HL-60/S4 (cell line): Measurements from ENCODE around the gene CEBPZ.
"Not testable (repeated sequence)": the region's sequence is repeated elsewhere in the genome, so short reads cannot be mapped to it uniquely, and the experiment has no call there.

Source experiments
- in situ Hi-C: fragments of 300-500 bp; cut with MboI; formaldehyde crosslinking; loops from 2 replicates; pipeline ENCODE4 v1.14.3; 2022; ENCODE audit warnings: low sequenced_read_pairs

Gene CEBPZ

DNA sequence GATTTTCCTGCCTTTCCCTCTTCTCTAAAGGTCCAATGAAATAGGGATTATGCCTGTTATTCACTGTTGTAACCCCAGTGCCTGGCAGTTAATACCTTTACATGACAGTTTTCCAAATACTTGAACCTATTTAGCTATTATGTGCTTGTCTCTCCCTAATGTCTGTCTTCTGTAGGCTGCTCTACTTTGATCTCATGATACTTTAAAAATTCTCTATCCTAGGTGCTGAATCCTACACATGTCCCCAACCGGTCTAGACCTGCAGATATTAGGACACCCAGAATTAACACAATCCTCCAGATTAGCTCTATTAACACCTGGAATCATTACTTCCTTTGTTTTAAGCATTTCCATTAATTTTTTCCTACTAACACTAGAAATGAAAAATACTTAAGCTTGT lies 7.3 kb downstream of the CEBPZ start:
- in situ Hi-C loops = no loop called here

DNA sequence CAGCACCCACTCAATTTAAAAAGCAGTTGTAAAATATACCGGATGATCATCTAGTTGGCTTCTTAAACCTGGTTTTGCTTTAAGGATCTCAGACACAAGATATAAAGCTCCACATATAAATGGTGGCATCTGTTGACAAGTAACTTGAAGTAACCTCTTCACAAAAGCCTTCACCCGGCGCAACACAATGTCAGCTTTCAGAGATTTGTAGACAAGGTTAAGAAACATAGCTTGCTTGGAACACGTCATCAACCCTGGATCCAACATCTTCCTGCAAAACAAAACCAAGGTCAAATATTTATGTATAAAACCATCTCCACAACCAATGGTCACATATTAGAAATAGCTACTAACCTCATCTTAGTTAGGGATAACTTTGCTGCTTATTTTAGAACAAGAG lies 8.3 kb downstream of the CEBPZ start:
- in situ Hi-C loops = no loop called here

DNA sequence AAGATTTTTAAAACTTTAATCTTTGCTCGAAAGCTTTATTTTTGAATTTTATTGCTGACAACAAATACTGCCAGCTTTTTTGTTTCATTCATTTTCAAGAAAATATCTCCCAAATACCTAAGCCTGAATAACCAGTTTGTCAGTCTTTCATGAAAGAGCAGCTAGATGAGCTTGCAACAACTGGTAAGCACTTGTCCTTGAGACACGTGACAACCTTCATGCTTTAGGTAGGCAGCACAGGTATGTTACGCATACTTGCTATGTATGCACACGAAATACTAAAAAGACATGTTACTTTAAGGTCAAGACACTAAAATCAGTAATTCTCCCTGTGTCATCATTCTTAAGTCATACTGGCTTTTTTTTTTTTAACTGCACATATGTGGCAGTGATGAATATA lies 12.3 kb downstream of the CEBPZ start:
- in situ Hi-C loops = no loop called here

DNA sequence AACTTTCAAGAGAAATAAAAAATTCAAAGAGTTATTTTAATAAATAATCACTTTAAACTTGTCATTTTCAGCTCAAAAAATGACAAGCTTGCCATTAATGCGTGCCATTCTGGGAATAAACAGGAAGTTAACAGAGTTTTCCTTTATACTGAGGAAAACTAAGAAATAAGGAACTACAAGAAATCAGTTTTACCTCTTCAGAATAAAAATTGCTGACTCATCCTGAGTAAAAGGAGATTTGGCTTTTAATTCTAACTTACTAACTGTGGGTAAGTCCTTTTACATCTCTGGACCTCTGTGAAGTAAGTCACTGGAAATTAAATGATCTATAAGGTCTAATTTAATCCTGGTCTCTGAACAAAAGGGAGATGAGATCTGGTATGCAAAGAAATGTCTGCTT lies 16.1 kb downstream of the CEBPZ start:
- in situ Hi-C loops = no loop called here

DNA sequence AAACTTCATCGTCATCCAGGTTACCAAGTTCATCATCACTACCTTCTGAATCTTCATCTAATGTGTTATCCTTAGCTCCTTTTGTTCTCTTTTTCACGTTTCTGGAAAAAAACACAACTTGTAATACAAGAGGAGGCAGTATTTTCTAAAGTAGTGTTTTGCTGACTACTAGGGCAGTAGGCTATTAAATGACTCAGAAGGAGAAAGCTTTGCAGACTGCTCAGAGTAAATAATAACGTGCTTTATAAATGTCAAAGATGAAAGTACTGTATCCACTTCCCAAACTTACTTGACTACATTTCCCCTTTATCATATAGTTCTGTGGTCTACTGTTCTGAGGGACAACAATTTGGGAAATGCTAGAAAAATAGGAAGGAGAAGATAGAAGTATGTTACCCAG lies 19.5 kb downstream of the CEBPZ start:
- in situ Hi-C loops = no loop called here

DNA sequence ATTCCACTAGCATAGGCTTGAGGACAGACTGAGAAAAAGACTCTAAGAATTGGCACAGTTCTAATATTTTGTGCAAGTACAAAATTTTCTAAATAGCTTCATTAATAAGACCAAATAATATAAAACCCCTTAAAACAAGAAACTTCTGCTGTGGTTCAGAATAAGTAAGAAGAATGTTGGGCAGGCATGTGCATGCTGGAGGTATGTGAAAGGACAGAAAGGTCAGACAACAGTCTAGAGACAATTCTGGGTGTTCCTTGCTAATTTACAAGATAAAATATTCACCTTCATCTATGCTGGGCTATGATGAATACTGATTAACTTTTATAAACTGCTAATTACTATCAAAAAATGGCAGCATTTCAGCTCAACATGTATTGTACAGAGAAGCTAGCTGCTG lies 20.2 kb downstream of the CEBPZ start:
- in situ Hi-C loops = no loop called here

DNA sequence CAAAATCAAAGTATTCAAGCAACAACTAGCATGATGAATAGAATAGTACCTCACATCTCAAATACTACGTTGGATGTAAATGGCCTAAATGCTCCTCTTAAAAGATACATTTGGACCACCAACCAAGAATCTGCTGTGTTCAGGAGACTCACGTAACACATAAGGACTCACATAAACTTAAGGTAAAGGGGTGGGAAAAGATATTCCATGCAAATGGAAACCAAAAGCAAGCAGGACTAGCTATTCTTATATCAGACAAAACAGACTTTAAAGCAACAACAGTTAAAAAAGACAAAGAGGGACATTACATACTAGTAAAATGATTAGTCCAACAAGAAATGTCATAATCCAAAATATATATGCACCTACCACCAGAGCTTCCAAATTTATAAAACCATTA lies 24.6 kb downstream of the CEBPZ start:
- in situ Hi-C loops = not testable (repeated sequence)

DNA sequence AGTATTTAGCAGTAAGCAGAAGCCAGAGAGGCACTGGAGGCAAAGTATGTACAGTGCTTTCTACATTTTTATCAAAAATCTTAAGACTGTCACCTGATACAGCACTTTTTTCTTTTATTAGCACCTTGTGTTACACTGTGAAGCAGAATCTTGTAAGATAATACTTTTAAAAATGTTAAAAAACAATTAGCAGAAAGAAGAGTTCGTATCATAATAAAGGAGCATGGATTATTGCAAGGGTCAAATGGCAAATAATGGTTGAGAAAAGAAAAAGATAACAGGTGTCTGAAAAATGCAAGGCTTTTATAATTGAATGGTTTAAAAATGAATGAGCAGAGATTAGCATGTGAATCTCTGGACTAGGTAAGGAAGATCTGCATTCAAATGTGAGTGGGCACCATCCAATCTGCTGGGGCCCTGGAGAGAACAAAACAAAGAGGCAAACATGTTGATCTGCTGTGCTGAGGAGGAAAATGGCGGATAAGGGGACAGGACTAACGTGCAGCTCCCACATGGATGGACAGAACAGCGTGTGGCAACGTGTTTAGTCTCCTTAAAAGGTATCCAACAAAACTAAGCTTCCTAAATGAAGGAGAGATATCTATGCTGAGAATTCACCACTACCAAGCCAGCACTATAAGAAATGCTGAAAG lies 25.6 kb downstream of the CEBPZ start:
- in situ Hi-C loops = no loop called here

DNA sequence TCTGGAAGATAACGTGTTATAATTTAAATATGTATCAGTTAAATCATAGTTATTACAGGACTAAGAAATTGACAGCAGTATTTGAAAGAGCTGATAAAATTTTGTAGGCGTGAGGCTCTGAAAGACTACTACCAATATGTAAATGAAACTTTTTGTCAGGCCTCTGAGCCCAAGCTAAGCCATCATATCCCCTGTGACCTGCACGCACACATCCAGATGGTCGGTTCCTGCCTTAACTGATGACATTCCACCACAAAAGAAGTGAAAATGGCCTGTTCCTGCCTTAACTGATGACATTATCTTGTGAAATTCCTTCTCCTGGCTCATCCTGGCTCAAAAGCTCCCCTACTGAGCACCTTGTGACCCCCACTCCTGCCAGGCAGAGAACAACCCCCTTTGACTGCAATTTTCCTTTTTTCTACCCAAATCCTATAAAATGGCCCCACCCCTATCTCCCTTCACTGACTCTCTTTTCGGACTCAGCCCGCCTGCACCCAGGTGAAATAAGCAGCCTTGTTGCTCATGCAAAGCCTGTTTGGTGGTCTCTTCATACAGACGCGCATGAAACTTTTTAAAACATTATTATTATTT lies 26.2 kb downstream of the CEBPZ start:
- in situ Hi-C loops = not testable (repeated sequence)

DNA sequence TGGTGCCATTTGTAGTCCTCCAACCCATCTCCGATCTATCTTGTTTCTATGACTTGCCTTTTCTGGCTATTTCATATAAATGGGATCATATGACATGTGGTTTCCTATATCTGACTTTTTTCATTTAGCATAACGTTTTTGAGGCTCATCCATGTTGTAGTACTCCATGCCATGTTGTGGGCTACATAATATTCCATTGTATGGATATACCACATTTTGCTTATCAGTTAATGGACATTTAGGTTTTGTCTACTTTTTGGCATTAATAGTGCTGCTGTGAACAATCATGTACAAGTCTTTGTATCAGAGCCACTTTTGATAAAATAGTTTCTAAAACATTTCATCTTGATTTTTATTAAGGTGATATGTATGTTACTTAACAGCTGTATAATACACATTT lies 27.7 kb downstream of the CEBPZ start:
- in situ Hi-C loops = no loop called here

DNA sequence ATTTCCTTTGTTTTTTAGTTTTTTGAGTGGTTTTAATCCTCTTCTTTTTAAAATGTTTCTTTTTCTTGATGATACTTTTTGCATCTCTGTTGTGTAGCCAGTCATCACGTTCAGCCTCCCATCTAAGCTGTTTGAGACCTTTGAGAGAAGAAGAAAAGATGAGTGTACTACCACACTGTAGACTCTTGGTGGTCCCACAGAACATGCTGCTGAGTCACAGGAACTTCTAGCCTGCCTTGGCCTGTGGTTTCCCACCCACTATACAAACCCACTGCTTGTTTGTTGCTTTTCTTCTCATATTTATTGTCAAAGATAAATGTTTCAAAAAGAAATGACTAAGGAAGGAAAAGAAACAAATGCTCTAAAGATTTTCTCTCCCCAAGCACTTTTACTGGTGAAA lies 29.6 kb downstream of the CEBPZ start:
- in situ Hi-C loops = no loop called here

DNA sequence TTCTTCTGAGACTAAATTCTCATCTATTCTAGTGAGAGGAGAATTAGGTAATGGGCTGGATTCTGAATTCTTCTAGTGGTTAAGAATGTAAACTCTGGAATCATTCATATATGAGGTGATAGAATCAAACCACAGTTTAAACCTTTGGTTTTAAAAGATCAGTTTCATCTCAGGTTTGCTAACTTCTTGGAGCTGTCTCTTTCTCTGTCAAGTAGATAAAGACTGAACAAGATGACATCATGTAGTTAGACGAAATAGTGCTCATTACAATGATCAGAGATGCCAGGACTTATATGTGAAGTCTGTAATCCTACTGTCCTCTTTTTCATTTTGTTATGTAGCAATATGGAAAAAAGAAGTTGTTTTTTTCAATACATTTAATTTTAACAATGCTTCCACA lies 30.2 kb downstream of the CEBPZ start:
- in situ Hi-C loops = no loop called here

DNA sequence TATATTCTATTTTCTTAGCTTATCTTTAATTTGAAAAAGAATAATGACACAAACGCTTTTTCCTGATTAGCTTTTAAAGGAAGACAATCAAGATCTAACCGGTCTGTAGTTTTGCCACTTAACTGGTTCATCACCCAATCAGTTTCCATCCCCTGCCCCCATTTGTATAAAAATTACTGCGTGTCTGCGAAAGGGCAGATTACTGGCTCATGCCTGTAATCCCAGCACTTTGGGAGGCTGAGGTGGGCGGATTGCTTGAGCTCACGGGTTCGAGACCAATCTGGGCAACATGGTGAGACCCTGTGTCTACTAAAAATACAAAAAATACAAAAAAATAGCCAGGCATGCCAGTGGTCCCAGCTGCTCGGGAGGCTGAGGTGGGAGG lies 32.7 kb downstream of the CEBPZ start:
- in situ Hi-C loops = no loop called here

DNA sequence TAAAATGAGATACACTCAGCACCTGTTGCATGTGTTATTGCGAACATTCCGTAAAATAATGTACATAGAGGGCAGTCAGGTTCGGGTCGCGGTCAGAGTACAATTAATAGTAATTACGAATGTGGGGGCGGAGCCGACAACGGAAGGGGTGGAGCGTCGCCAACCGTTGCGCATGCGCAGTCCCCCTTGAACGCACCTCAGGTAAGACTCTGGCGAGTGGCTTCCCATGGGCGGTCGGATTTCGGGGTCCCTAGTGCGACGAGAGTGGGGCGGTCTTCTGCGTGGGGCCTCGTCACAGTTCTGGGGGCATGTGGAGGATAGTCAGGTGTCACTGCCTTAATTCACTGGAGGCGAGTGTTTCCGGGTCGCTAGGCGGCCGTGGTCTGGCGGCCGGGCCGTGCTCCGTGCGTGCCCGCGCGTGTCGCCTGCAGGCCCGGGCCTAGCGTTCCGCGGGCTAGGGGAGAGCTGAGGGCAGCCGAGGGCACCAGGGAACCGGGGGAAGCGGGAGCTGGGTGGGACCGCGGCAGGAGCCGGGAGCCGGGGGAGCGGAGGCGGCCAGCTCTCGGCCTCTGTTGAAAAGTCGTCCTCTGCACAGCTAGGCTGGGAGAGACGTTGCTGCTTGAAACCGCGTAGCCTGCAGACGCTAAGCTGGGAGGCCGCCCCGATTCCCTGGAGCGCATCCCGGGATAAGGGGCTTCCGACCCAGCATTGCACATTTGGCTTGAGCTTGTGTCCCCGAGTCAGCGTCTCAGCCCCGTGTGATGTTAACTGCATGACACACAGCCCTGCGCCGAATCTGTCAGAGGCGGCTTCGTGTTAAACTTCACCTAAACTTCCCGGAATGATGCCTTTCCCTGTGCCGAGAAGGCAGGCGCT lies 34.8 kb downstream of the CEBPZ start, which contains the start of gene CEBPZOS:
Gene CEBPZOS, plus strand, starts transcription at position 177 of the 876 bp plus-strand sequence. CDS start 3,209 bp downstream, outside the sequence.
- in situ Hi-C loops = no loop called here

DNA sequence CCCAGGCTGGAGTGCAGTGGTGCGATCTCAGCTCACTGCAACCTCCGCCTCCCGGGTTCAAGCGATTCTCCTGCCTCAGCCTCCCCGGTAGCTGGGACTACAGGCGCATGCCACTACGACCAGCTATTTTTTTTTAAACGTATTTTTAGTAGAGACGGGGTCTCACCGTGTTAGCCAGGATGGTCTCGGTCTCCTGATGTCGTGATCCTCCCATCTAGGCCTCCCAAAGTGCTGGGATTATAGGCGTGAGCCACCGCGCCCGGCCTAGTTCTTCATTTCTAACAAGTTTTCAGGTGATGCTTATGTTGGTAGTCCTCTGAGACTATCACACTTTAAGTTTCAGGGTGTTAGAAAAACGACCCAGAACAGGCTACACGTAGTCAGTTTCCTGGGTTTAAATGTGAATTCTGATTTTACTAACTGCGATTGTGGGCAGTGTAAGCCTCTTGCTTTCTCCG lies 35.5 kb downstream of the CEBPZ start:
- in situ Hi-C loops = not testable (repeated sequence)

DNA sequence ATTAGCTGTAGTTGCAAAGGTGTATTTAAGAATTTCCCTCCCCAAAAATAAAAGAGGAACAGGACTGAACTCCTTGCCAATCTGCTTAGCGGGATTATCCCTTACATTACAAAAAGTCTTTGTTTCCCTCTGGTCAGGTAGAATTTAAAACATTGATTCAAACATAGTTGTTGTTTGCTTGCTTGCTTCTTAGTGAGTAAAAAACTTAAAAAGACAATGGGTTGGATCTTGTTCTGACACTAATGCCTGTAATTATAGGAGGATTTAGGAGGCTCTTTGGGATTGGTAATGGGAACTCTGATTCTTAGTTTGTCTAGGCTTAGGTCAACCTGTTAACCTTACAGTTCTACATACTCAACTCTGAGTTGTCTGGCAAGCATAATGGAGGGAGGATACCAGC lies 38.8 kb downstream of the CEBPZ start:
- in situ Hi-C loops = no loop called here

DNA sequence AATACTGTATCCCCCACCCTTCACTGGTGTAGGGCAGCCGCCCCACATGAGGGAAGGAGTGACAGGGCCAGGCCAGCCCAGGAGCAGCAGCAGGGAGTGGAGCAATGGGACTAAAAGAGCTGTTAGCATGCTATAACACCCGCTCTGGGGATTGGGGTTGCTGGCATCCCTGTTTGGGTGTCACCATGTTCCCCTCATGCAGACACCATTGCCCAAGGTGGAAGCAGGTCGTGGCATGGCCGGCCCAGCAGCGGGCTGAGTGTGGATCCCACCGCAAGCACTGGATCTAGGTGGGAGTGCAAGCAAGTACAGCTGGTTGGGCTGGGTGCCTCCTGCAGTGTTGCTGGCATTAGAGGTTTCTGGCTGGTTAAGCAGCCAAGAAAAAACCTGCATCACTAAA lies 39.6 kb downstream of the CEBPZ start:
- in situ Hi-C loops = no loop called here

DNA sequence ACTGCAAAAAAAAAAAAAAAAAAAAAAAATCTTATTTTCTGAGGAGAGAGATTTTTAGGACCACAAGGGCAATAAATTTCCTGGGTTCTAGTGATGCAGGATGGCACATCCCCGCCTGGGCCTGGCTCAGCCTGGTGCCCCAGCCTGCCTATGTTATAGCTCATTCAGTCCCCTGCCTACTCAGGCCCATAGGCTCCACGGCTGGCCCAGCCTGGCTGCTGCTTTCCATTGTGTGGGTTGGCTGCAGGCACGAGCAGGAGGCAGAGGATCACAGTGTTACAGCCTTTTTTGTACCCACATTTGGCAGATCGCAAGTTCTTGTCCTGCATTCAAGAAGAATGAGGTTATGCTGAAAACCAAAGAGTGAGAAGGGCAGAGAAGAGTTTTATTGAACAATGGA lies 40.1 kb downstream of the CEBPZ start:
- in situ Hi-C loops = no loop called here

DNA sequence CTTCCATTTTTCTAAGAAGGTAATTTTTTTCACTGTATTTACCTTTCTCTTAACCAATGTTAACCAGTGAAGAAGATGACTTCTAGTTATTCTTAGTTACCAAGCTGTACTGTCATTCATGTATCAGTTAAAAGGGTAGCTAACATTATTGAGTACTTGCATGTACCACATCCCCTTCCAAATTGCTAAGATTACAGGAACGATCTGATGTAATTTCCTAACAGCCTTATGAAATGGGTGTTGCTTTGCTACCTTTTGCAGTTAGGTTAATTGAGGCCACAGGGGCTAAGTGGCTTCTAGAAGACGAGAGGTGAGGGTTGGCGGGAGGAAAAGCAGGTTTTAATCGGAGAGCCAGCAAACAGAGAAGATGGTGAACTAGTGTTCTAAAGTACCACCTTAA lies 41.1 kb downstream of the CEBPZ start:
- in situ Hi-C loops = no loop called here

DNA sequence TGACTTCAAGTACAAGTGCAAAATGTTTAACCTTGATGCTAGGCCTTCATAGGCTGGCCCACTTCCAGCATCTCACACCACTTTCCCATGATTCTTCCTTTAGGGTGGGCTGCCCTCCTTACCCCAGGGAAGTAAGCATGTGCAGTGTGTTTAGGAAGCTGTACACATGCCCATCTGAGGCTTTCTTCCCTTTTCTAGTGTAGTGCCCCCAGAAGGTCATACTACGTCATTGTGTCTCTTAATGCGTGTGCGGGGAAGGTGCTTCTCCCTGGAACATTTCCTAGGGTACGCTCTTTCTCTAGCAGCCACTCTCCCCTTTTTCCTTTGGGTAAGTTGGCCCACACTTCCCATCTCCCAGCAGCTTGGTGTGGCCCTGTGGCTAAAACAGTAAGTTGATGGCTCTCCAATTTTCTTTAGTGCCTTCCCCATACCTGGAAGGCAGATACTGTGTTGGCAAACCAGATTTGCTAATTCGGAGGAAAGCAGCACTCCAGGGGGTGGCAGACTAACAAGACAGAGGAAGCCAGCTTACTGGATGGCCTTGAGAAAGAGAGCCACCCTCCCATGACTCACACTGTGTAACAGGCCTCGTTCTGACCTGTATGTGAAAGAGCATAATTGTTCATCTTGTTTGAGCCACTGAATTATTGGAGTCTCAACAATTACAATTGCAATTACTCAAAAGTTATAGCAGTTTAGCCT lies 41.8 kb downstream of the CEBPZ start:
- in situ Hi-C loops = no loop called here

DNA sequence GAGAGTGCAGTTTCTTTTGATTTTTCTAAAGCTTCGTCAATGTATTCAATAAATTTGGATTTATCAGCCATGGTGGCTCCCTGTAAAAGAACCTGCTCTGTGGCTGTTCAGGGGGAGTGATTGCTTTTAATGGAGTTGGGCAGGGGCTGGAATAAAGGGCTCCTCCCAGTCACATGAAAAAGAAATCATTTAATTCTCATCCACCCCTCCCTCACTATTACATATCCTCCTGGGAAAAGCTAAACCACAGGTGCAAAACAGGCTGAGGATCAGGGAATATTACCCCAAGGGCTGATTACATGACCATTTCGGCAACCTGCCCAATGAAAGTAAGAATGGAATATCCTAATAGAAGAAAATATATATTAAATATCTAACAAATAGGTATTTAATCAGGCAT lies 42.8 kb downstream of the CEBPZ start, which contains the start of gene SULT6B1:
Gene SULT6B1, minus strand, starts transcription at position 101 of the 400 bp plus-strand sequence. Its CDS starts 30 bp downstream, at position 71.
- in situ Hi-C loops = no loop called here
